GM12891 (cell line): ENCODE results near the gene ZNF616.
"Not testable (repeated sequence)": the region's sequence is repeated elsewhere in the genome, so short reads cannot be mapped to it uniquely, and the experiment has no call there.

ENCODE experiments used
- DNase-seq: peaks from one replicate; pipeline ENCODE4 v3.0.0; 2011; ENCODE audit warnings: low spot score; ENCODE audit not compliant: insufficient read length
- FAIRE-seq: peaks from 2 replicates; lab custom pipeline; 2011; peaks lifted over from hg19 to GRCh38; lab: Jason Lieb, UNC
- PAX5 ChIP-seq: IDR thresholded peaks from 2 replicates; pipeline ENCODE4 v1.6.1; 2011; ENCODE audit warnings: low read length, moderate library complexity, mild to moderate bottlenecking; ENCODE audit not compliant: insufficient read depth, severe bottlenecking
- POLR2A ChIP-seq: IDR thresholded peaks from 2 replicates; pipeline ENCODE4 v1.6.1; 2011; ENCODE audit warnings: low read depth, low read length, control low read depth
- POLR2AphosphoS5 ChIP-seq: IDR thresholded peaks from 2 replicates; pipeline ENCODE4 v1.6.1; 2011; ENCODE audit warnings: low read depth, low read length, control low read depth
- POU2F2 ChIP-seq: IDR thresholded peaks from 2 replicates; pipeline ENCODE4 v1.6.1; 2011; ENCODE audit warnings: low read depth, mild to moderate bottlenecking, control low read depth, low read length, moderate library complexity
- SPI1 ChIP-seq: IDR thresholded peaks from 2 replicates; pipeline ENCODE4 v1.6.1; 2011; ENCODE audit warnings: low read depth, low read length, control low read depth
- TAF1 ChIP-seq: IDR thresholded peaks from 2 replicates; pipeline ENCODE4 v1.6.1; 2011; ENCODE audit warnings: low read depth, low read length, control low read depth

ZNF616 gene

GRCh38 chr19:52112624-52113023, 27.1 kb downstream of the ZNF616 start:
- TF ChIP-seq PAX5 (no peak), POLR2AphosphoS5 (no peak)
- no peak for FAIRE-seq
- no peak for DNase-seq

- DNase-seq, result no peak
- FAIRE-seq, result no peak
- TF ChIP-seq POLR2A, result no peak
- TF ChIP-seq TAF1, result no peak
- no peak for TF ChIP-seq PAX5
- TF ChIP-seq POU2F2, result no peak
- TF ChIP-seq POLR2AphosphoS5, result no peak
- no peak for TF ChIP-seq SPI1
These were observed 29.0 kb downstream of the ZNF616 start for GRCh38 chr19:52110780-52111179.

GRCh38 chr19:52102782-52103181, 37.0 kb downstream of the ZNF616 start:
- FAIRE-seq (no peak), DNase-seq (no peak)
- no peak for TF ChIP-seq SPI1
- TF ChIP-seq PAX5, result no peak
- TF ChIP-seq POLR2AphosphoS5, result no peak
- no peak for TF ChIP-seq POU2F2
- TF ChIP-seq TAF1, result no peak
- no peak for TF ChIP-seq POLR2A

- DNase-seq (no peak), FAIRE-seq (no peak)
- TF ChIP-seq TAF1 (no peak), POLR2A (no peak), SPI1 (no peak), POU2F2 (no peak), POLR2AphosphoS5 (no peak), PAX5 (no peak)
These were observed 37.7 kb downstream of the ZNF616 start for GRCh38 chr19:52101866-52102562.

DNA sequence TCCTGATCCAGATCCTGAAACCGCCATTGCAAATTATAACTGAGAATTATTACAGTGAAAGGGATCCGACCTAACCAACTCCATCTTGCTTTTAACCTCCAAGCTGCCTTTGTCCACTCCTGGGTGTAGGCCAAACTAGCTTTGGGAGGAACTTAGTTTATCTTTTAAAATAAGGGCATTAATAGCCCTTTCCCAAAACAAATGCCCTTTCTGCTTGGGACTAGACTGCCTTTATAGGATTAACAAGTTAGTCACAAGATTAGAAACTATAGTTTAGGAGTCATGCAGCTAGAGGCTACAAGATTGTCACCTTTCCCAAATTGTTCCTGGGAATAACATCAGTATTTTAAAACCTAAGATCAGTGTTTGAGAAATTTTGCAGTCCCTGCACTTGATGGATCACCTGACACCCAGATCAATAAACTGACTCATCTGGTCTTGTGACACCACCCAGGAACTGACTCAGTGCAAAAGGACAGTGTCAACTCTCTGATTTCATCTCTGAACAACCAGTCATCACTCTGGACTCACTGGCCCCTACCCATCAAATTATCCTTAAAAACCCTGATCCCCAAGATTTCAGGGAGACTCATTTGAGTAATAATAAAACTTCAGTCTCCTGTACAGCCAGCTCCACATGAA, 40.1 kb downstream of the ZNF616 start:
- no peak for DNase-seq
- FAIRE-seq, result no peak
- no peak for TF ChIP-seq PAX5
- no peak for TF ChIP-seq TAF1
- TF ChIP-seq POLR2AphosphoS5, result no peak
- TF ChIP-seq POU2F2, result no peak
- TF ChIP-seq POLR2A, result no peak
- TF ChIP-seq SPI1, result no peak

DNA sequence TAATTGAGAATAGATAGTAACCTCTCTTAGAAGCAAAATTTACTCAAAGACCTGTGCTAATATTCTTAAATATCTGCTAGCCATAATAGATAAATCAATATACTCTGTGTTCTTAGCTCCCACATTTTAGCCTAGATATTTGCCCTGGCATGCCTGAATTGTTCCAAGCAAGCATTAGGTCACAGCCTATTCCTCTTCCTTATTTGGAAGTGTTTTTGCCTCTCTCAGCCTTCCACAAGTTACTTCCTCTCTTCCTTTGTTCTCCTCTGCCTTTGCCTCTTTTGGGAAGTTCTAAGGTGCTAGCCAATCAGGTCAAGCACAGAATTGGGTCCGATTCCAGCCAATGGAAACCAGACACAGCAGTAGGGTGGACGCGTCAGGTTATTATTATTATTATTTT, 43.3 kb downstream of the ZNF616 start:
- FAIRE-seq, DNase-seq: not testable (repeated sequence)

- FAIRE-seq (peak; percentile 95), DNase-seq (peak; percentile 71)
- no peak for TF ChIP-seq PAX5
- peak; percentile 79 for TF ChIP-seq POLR2AphosphoS5
- TF ChIP-seq POLR2A, result peak; percentile 78
These were observed 44.3 kb downstream of the ZNF616 start, which contains the start of gene ZNF841 for GRCh38 chr19:52095172-52096014. TSS of gene ZNF841 (minus strand) at chr19:52095765. CDS start at chr19:52084801, 10,964 bp downstream.

GRCh38 chr19:52094526-52095130, 45.1 kb downstream of the ZNF616 start:
- DNase-seq (no peak), FAIRE-seq (peak; percentile 74)
- TF ChIP-seq TAF1 (no peak), POU2F2 (no peak), SPI1 (no peak), PAX5 (no peak), POLR2AphosphoS5 (no peak), POLR2A (no peak)

DNA sequence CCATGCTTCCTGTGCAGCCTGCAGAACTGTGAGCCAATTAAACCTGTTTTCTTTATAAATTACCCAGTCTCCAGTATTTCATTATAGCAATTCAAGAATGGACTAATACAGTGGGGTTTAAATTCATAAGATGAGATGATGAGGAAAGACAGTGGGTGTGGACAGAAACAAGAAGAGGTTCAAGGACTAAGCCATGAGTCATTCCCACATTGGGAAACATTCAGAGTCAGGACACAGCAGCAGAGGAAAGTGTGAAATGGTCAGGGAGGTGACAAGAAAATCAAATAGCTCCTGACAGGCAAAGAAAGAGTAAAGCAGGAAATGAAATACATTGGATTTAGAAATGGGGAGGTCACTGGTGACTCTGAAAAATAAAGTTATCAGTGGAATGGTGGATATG, 53.3 kb downstream of the ZNF616 start:
- DNase-seq (no peak), FAIRE-seq (no peak)
- TF ChIP-seq TAF1 (no peak), POU2F2 (no peak), PAX5 (no peak), POLR2A (no peak), POLR2AphosphoS5 (no peak), SPI1 (no peak)

- TF ChIP-seq POLR2AphosphoS5 (no peak), POU2F2 (no peak), POLR2A (no peak), TAF1 (no peak), PAX5 (no peak), SPI1 (no peak)
- FAIRE-seq, result no peak
- no peak for DNase-seq
These were observed 69.2 kb downstream of the ZNF616 start for GRCh38 chr19:52070496-52070895.
